SK-N-SH (cell line): Measurements from ENCODE around the gene ERGIC1. TPM values are rescaled to one million over a fixed set of nuclear protein-coding genes. Genes with fewer than 3 reads are reported as not detected.

Experiments
- CTCF ChIA-PET: fragments of 300-600, 350-600 bp; formaldehyde crosslinking; extraction: SDS; loops from one replicate; lab custom pipeline; 2021; lab: Yijun Ruan, JAX
- POLR2A ChIA-PET: fragments of 350-600 bp; sonication (Branson Sonifier 250); formaldehyde crosslinking; extraction: SDS; loops from one replicate; lab custom pipeline; 2020; ENCODE audit warnings: antibody characterized with exemption, inconsistent platforms; lab: Yijun Ruan, JAX
- DNase-seq: peaks from one replicate; pipeline ENCODE4 v3.0.0; 2012
- H2AFZ ChIP-seq: fragments of 200-600 bp; sonication (generic); 2 replicates; pipeline ENCODE4 v1.8.1; 2016; ENCODE audit warnings: antibody characterized with exemption, mild to moderate bottlenecking, low read depth
- H3F3A ChIP-seq: fragments of 200-600 bp; sonication (generic); replicated peaks from 2 replicates; pipeline ENCODE3; 2016; ENCODE audit warnings: antibody characterized with exemption, mild to moderate bottlenecking; ENCODE audit not compliant: insufficient read depth
- H3K27ac ChIP-seq, 2 experiments: fragments of 200-500 bp in 1 of 2; fragments of 200-600 bp in 1 of 2; sonication (Bioruptor generic) in 1 of 2; sonication (generic), shearing (Covaris generic) in 1 of 2; 2 replicates each; pipeline versions ENCODE4 v1.5.1 to v1.6.1; 2014 to 2016; ENCODE audit warnings: low read depth in 2 of 2, inconsistent platforms in 1 of 2, low read length in 1 of 2, mild to moderate bottlenecking in 1 of 2, mixed read lengths in 1 of 2
- H3K27me3 ChIP-seq: fragments of 200-600 bp; sonication (generic), shearing (Covaris generic); 2 replicates; pipeline ENCODE4 v1.6.1; 2016; ENCODE audit warnings: mixed run types; ENCODE audit not compliant: insufficient read depth
- H3K36me3 ChIP-seq, 2 experiments: fragments of 200-500 bp in 1 of 2; fragments of 200-600 bp in 1 of 2; sonication (Bioruptor generic) in 1 of 2; sonication (generic) in 1 of 2; replicated peaks in 1 of 2; 2 replicates each; pipeline versions ENCODE3 to v1.5.1; 2014 to 2016; ENCODE audit warnings: low read length in 1 of 2, mild to moderate bottlenecking in 1 of 2; ENCODE audit not compliant: insufficient read depth in 2 of 2, control insufficient read depth in 1 of 2
- H3K4me1 ChIP-seq, 2 experiments: fragments of 200-500 bp in 1 of 2; fragments of 200-600 bp in 1 of 2; sonication (Bioruptor generic) in 1 of 2; sonication (generic), shearing (Covaris generic) in 1 of 2; 2 replicates each; pipeline versions ENCODE4 v1.5.1 to v1.6.1; 2014 to 2016; ENCODE audit warnings: low read depth in 1 of 2, low read length in 1 of 2, mixed run types in 1 of 2; ENCODE audit not compliant: insufficient read depth in 2 of 2, control insufficient read depth in 1 of 2
- H3K4me2 ChIP-seq: fragments of 200-600 bp; sonication (generic), shearing (Covaris generic); 2 replicates; pipeline ENCODE4 v1.6.1; 2017; ENCODE audit warnings: mixed run types
- H3K4me3 ChIP-seq, 2 experiments: fragments of 200-500 bp in 1 of 2; fragments of 200-600 bp in 1 of 2; sonication (Bioruptor generic) in 1 of 2; sonication (generic), shearing (Covaris generic) in 1 of 2; 2 replicates each; pipeline versions ENCODE4 v1.5.1 to v1.8.1; 2014 to 2016; ENCODE audit warnings: low read depth in 2 of 2, inconsistent platforms in 1 of 2, low read length in 1 of 2, mild to moderate bottlenecking in 1 of 2, mixed read lengths in 1 of 2, moderate library complexity in 1 of 2
- H3K79me2 ChIP-seq: fragments of 200-600 bp; sonication (generic); 2 replicates; pipeline ENCODE4 v1.8.1; 2017; ENCODE audit warnings: mild to moderate bottlenecking; ENCODE audit not compliant: insufficient read depth
- H3K9ac ChIP-seq: fragments of 200-600 bp; sonication (generic); 2 replicates; pipeline ENCODE4 v1.6.1; 2017; ENCODE audit warnings: mixed run types
- H3K9me2 ChIP-seq: fragments of 200-600 bp; sonication (generic); 2 replicates; pipeline ENCODE4 v1.6.1; 2017; ENCODE audit warnings: mixed run types
- H3K9me3 ChIP-seq: fragments of 200-600 bp; sonication (generic); 2 replicates; pipeline ENCODE4 v1.6.1; 2017; ENCODE audit warnings: mixed run types, mild to moderate bottlenecking, moderate library complexity
- H4K20me1 ChIP-seq: fragments of 200-600 bp; sonication (generic); 2 replicates; pipeline ENCODE4 v1.6.1; 2017; ENCODE audit warnings: mild to moderate bottlenecking, mixed run types; ENCODE audit not compliant: insufficient read depth
- FOSL2 ChIP-seq: IDR thresholded peaks from 2 replicates; pipeline ENCODE4 v1.4.0; 2012; ENCODE audit warnings: low read depth, mild to moderate bottlenecking, moderate library complexity, borderline replicate concordance
- JUND ChIP-seq: IDR thresholded peaks from 2 replicates; pipeline ENCODE4 v1.4.0; 2012
- MEF2A ChIP-seq: IDR thresholded peaks from 2 replicates; pipeline ENCODE4 v1.4.0; 2012; ENCODE audit warnings: low read depth, borderline replicate concordance
- NFIC ChIP-seq: IDR thresholded peaks from 2 replicates; pipeline ENCODE4 v1.4.0; 2012; ENCODE audit warnings: borderline replicate concordance
- NRF1 ChIP-seq: IDR thresholded peaks from 2 replicates; pipeline ENCODE4 v1.6.1; 2012; ENCODE audit warnings: low read depth, mild to moderate bottlenecking, low read length
- PBX3 ChIP-seq: IDR thresholded peaks from 2 replicates; pipeline ENCODE4; 2012
- RCOR1 ChIP-seq: fragments of 150-350 bp; IDR thresholded peaks from 2 replicates; pipeline ENCODE4 v1.6.1; 2017; ENCODE audit warnings: antibody characterized with exemption, low read length
- REST ChIP-seq: IDR thresholded peaks from 2 replicates; pipeline ENCODE4 v1.6.1; 2012; ENCODE audit warnings: mild to moderate bottlenecking, low read depth, low read length, moderate library complexity
- RFX5 ChIP-seq: IDR thresholded peaks from 2 replicates; pipeline ENCODE4 v1.6.1; 2012; ENCODE audit warnings: mild to moderate bottlenecking, improper control_type of control experiment, low read length
- SIN3A ChIP-seq: IDR thresholded peaks from 2 replicates; pipeline ENCODE4 v1.6.1; 2012; ENCODE audit warnings: low read depth, mild to moderate bottlenecking, low read length, moderate library complexity, borderline replicate concordance
- TCF12 ChIP-seq: IDR thresholded peaks from 2 replicates; pipeline ENCODE4 v1.4.0; 2012
- TEAD4 ChIP-seq: IDR thresholded peaks from 2 replicates; pipeline ENCODE4 v1.4.0; 2012; ENCODE audit warnings: mild to moderate bottlenecking, borderline replicate concordance; ENCODE audit not compliant: insufficient read depth
- WGBS: methylation state at CpG from one replicate; pipeline ENCODE4 v1.1.6; 2017; ENCODE audit warnings: low lambda C conversion rate; 5-methylcytosine and 5-hydroxymethylcytosine counted together
- polyA plus RNA-seq, 3 experiments: library from polyadenylated mRNA; depleted of rRNA; stranded (reverse); fragments of >200 nt; gene quantifications; 2 replicates each; pipeline ENCODE4 v1.2.3, GENCODE V29; 2012
- TF ChIP-seq, protein P1 (sequence below): fragments of 150-350 bp; IDR thresholded peaks from 2 replicates; pipeline ENCODE4 v1.6.1; 2017; ENCODE audit warnings: antibody characterized with exemption, low read length, low read depth, borderline replicate concordance
- TF ChIP-seq, protein P2 (sequence below): IDR thresholded peaks from 2 replicates; pipeline ENCODE4 v1.4.0; 2012; ENCODE audit warnings: low read depth, borderline replicate concordance

ERGIC1 gene
- polyA plus RNA-seq, 1 of the 3 experiments (the other 2 are of a cell fraction) = 101 TPM

GRCh38 chr5:172793577-172794488, 40.2 kb upstream of the ERGIC1 start (continued):
- no peak for TF ChIP-seq SIN3A
- no peak for TF ChIP-seq PBX3
- TF ChIP-seq MEF2A = no peak
- TF ChIP-seq RCOR1 = no peak
- TF ChIP-seq RFX5 = no peak
- TF ChIP-seq, protein P1, sequence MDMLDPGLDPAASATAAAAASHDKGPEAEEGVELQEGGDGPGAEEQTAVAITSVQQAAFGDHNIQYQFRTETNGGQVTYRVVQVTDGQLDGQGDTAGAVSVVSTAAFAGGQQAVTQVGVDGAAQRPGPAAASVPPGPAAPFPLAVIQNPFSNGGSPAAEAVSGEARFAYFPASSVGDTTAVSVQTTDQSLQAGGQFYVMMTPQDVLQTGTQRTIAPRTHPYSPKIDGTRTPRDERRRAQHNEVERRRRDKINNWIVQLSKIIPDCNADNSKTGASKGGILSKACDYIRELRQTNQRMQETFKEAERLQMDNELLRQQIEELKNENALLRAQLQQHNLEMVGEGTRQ = no peak
- TF ChIP-seq NFIC = no peak
- TF ChIP-seq, all 33 proteins: peak for 0

DNA sequence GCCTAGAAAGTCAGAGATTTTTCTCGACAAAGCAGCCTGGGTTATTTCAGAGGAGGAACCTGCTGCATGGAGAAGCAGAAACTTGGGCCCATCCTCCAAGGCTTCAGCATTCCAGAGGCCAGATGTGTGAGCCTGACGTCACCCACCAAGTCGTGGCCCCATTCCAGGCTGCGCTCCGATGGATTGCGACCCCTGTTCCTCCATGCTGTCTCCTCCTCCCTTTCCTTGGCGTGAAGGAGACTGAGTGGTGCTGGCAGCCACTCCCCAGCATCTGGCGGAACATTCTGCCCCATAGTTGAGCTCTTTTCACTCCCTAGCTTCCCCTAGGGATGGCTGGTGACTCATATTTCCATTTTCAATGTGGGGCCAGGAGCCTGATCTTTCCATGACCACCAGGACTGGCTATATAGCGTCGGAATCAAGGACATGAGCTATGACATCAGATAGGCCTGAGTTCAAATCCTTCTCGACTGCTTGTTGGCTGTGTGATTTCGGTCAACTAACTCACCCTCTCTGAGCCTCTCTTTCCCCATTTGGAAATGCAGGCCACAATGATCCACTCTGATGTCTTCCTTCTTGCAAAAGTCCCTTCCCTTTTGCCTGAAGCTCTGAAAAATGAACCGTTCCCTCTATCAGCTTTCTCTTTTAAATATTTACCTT, 38.6 kb upstream of the ERGIC1 start:
- no peak overlapping the region for H2AFZ ChIP-seq
- H3F3A ChIP-seq = peaks cover 17% of the 10 kb centered on the region
- no peaks in the 10 kb centered on the region for H4K20me1 ChIP-seq
- H3K27ac ChIP-seq = peak overlapping the region in 1 of 2 experiments; percentile 18; a peak in 1 of 4 replicates
- CTCF ChIA-PET = interaction anchor here (1.0 to 1.1 kb wide), 2 partner anchors 163 to 316 kb away, joined by 3 to 4 read pairs; no protein-coding TSS in a partner anchor
- no peaks in the 10 kb centered on the region for H3K27me3 ChIP-seq
- no peak overlapping the region for H3K9ac ChIP-seq
- H3K9me3 ChIP-seq = no peaks in the 10 kb centered on the region
- H3K4me3 ChIP-seq = no peak overlapping the region
- no peaks in the 10 kb centered on the region for H3K9me2 ChIP-seq
- no peak for DNase-seq
- no peaks in the 10 kb centered on the region for H3K79me2 ChIP-seq
- POLR2A ChIA-PET = no interaction called here
- H3K36me3 ChIP-seq = no peaks in the 10 kb centered on the region
- H3K4me1 ChIP-seq = peaks cover 0 to 30% of the 10 kb centered on the region in 2 experiments; a peak in 2 of 4 replicates
- TF ChIP-seq TCF12 (peak; percentile 30; the same call in 1 of the 2 replicates), NRF1 (no peak), PBX3 (no peak), TEAD4 (0 out of 2 replicates have a peak, but pooled peaks have one; percentile 10), JUND (0 out of 2 replicates have a peak, but pooled peaks have one; percentile 8), NFIC (peak; percentile 8; the same call in 1 of the 2 replicates), REST (no peak), FOSL2 (peak; percentile 32; the same call in 1 of the 2 replicates)
- TF ChIP-seq, protein P2, sequence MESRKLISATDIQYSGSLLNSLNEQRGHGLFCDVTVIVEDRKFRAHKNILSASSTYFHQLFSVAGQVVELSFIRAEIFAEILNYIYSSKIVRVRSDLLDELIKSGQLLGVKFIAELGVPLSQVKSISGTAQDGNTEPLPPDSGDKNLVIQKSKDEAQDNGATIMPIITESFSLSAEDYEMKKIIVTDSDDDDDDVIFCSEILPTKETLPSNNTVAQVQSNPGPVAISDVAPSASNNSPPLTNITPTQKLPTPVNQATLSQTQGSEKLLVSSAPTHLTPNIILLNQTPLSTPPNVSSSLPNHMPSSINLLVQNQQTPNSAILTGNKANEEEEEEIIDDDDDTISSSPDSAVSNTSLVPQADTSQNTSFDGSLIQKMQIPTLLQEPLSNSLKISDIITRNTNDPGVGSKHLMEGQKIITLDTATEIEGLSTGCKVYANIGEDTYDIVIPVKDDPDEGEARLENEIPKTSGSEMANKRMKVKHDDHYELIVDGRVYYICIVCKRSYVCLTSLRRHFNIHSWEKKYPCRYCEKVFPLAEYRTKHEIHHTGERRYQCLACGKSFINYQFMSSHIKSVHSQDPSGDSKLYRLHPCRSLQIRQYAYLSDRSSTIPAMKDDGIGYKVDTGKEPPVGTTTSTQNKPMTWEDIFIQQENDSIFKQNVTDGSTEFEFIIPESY = no peak
- H3K4me2 ChIP-seq = no peak overlapping the region
- WGBS = 78% methylated on average over 8 of the region's 13 CpGs
